Parathyroid adenoma (tissue), 2 donors: ENCODE measurements around the gene BCAT1.

Experiments used
- H2AFZ ChIP-seq: fragments of 300-600 bp; sonication (generic); one replicate; pipeline ENCODE4 v1.7.0; 2017; ENCODE audit warnings: antibody characterized with exemption, mild to moderate bottlenecking
- H3K27ac ChIP-seq: fragments of 300-600 bp; sonication (generic); one replicate; pipeline ENCODE4 v1.7.0; 2017
- H3K27me3 ChIP-seq: fragments of 300-600 bp; sonication (generic); one replicate; pipeline ENCODE4 v1.7.0; 2017; ENCODE audit warnings: low read length; ENCODE audit not compliant: control insufficient read depth, insufficient read depth
- H3K36me3 ChIP-seq: fragments of 300-600 bp; sonication (generic); one replicate; pipeline ENCODE4 v1.7.0; 2017; ENCODE audit warnings: low read length; ENCODE audit not compliant: control insufficient read depth, insufficient read depth
- H3K4me1 ChIP-seq: fragments of 300-600 bp; sonication (generic); one replicate; pipeline ENCODE4 v1.7.0; 2017; ENCODE audit warnings: control low read depth
- H3K4me2 ChIP-seq: fragments of 300-600 bp; sonication (generic); one replicate; pipeline ENCODE4 v1.7.0; 2017; ENCODE audit warnings: low read length
- H3K4me3 ChIP-seq: fragments of 300-600 bp; sonication (generic); one replicate; pipeline ENCODE4 v1.7.0; 2017; ENCODE audit warnings: low read depth, low read length
- H3K79me2 ChIP-seq: fragments of 300-600 bp; sonication (generic); one replicate; pipeline ENCODE4 v1.7.0; 2017; ENCODE audit warnings: control low read depth
- H3K9ac ChIP-seq: fragments of 300-600 bp; sonication (generic); one replicate; pipeline ENCODE4 v1.7.0; 2017; ENCODE audit warnings: mild to moderate bottlenecking
- H3K9me3 ChIP-seq: fragments of 300-600 bp; sonication (generic); one replicate; pipeline ENCODE4 v1.7.0; 2017; ENCODE audit warnings: low read length; ENCODE audit not compliant: control insufficient read depth
- CTCF ChIP-seq: fragments of 300-600 bp; sonication (generic); IDR thresholded peaks from one replicate; pipeline ENCODE4 v1.7.0; 2017; ENCODE audit warnings: antibody characterized with exemption, mild to moderate bottlenecking
- donor health status: primary hyperparathyroidism.

The BCAT1 gene

GRCh38 chr12:24922090-24922489 is 26.8 kb downstream of the BCAT1 start:
- Histone ChIP-seq H3K27ac (no peak overlapping the region), H3K79me2 (no peaks in the 10 kb centered on the region), H3K4me2 (no peak overlapping the region), H3K4me3 (no peak overlapping the region), H3K9ac (no peak overlapping the region), H3K27me3 (no peaks in the 10 kb centered on the region), H3K9me3 (no peaks in the 10 kb centered on the region), H2AFZ (no peak overlapping the region), H3K4me1 (no peaks in the 10 kb centered on the region), H3K36me3 (no peaks in the 10 kb centered on the region)
- TF ChIP-seq CTCF = no peak

- no peak overlapping the region for H3K4me2 ChIP-seq
- H3K36me3 ChIP-seq = no peaks in the 10 kb centered on the region
- TF ChIP-seq CTCF = no peak
- H2AFZ ChIP-seq = no peak overlapping the region
- no peaks in the 10 kb centered on the region for H3K79me2 ChIP-seq
- H3K4me3 ChIP-seq = no peak overlapping the region
- no peaks in the 10 kb centered on the region for H3K4me1 ChIP-seq
- no peak overlapping the region for H3K27ac ChIP-seq
- no peak overlapping the region for H3K9ac ChIP-seq
- no peaks in the 10 kb centered on the region for H3K9me3 ChIP-seq
- H3K27me3 ChIP-seq = no peaks in the 10 kb centered on the region
Observed at GRCh38 chr12:24921251-24922038, 27.5 kb downstream of the BCAT1 start.

- no peaks in the 10 kb centered on the region for H3K79me2 ChIP-seq
- H3K4me3 ChIP-seq = no peak overlapping the region
- H3K4me2 ChIP-seq = no peak overlapping the region
- H3K27me3 ChIP-seq = no peaks in the 10 kb centered on the region
- TF ChIP-seq CTCF = no peak
- H3K9me3 ChIP-seq = no peaks in the 10 kb centered on the region
- no peak overlapping the region for H2AFZ ChIP-seq
- H3K36me3 ChIP-seq = no peaks in the 10 kb centered on the region
- H3K27ac ChIP-seq = no peak overlapping the region
- H3K4me1 ChIP-seq = no peaks in the 10 kb centered on the region
- H3K9ac ChIP-seq = no peak overlapping the region
Observed at GRCh38 chr12:24920141-24920540, 28.8 kb downstream of the BCAT1 start.

GRCh38 chr12:24919346-24920001 is 29.4 kb downstream of the BCAT1 start:
- Histone ChIP-seq H3K79me2 (no peaks in the 10 kb centered on the region), H3K4me3 (no peak overlapping the region), H3K27ac (no peak overlapping the region), H3K9me3 (no peaks in the 10 kb centered on the region), H2AFZ (no peak overlapping the region), H3K27me3 (no peaks in the 10 kb centered on the region), H3K4me1 (no peaks in the 10 kb centered on the region), H3K4me2 (no peak overlapping the region), H3K36me3 (no peaks in the 10 kb centered on the region), H3K9ac (no peak overlapping the region)
- no peak for TF ChIP-seq CTCF
